IMR-90 (cell line): Measurements from ENCODE around the gene GOT1. TPM values are rescaled to one million over a fixed set of nuclear protein-coding genes. Genes with fewer than 3 reads are reported as not detected.

Source experiments
- ATAC-seq: fragments of 200-7000 bp; cut with Tn5 transposase; 2 replicates; pipeline ENCODE4 v1.9.1; 2020; ENCODE audit warnings: low read depth, mild to moderate bottlenecking, moderate library complexity
- BruUV-seq: library from RNA; stranded (reverse); fragments of 400-500 nt; replicated peaks from 2 replicates; lab custom pipeline; 2021; lab: Mats Ljungman, UMichigan
- CTCF ChIA-PET: fragments of 300-600 bp; formaldehyde crosslinking; extraction: SDS; loops from one replicate; lab custom pipeline; 2021; ENCODE audit warnings: antibody characterized with exemption; lab: Yijun Ruan, JAX
- POLR2A ChIA-PET: fragments of 300-600 bp; sonication (Branson Sonifier 250); formaldehyde crosslinking; loops from one replicate; lab custom pipeline; 2022; ENCODE audit warnings: antibody characterized with exemption; ENCODE audit not compliant: unreplicated experiment; lab: Charles Lee
- DNase-seq: peaks from one replicate; pipeline ENCODE4 v3.0.0; 2013
- H2AFZ ChIP-seq: replicated peaks from 2 replicates; pipeline ENCODE3; 2013; ENCODE audit warnings: low read length, mild to moderate bottlenecking; ENCODE audit not compliant: poor library complexity
- H2AK5ac ChIP-seq: 2 replicates; pipeline ENCODE4 v1.6.1; 2013; ENCODE audit warnings: low read depth, low read length, inconsistent platforms
- H2AK9ac ChIP-seq: replicated peaks from 2 replicates; pipeline ENCODE3; 2013; ENCODE audit warnings: mild to moderate bottlenecking, low read depth, low read length, moderate library complexity; ENCODE audit not compliant: poor library complexity
- H2BK120ac ChIP-seq: 2 replicates; pipeline ENCODE4 v1.6.1; 2013; ENCODE audit warnings: low read depth, low read length, inconsistent platforms
- H2BK15ac ChIP-seq: 3 replicates; pipeline ENCODE4 v1.6.1; 2013; ENCODE audit warnings: low read depth, low read length, inconsistent platforms
- H2BK20ac ChIP-seq: 2 replicates; pipeline ENCODE4 v1.6.1; 2013; ENCODE audit warnings: low read depth, mild to moderate bottlenecking, inconsistent platforms, low read length, moderate library complexity
- H2BK5ac ChIP-seq: 2 replicates; pipeline ENCODE4 v1.6.1; 2013; ENCODE audit warnings: mild to moderate bottlenecking, low read depth, low read length, inconsistent platforms; ENCODE audit not compliant: poor library complexity, severe bottlenecking
- H3K14ac ChIP-seq: replicated peaks from 2 replicates; pipeline ENCODE4 v1.6.1; 2013; ENCODE audit warnings: low read depth, low read length, inconsistent platforms
- H3K18ac ChIP-seq: 2 replicates; pipeline ENCODE4 v1.6.1; 2013; ENCODE audit warnings: low read depth, low read length, control low read depth
- H3K23ac ChIP-seq: 2 replicates; pipeline ENCODE4 v1.6.1; 2013; ENCODE audit warnings: low read depth, low read length, inconsistent platforms
- H3K27ac ChIP-seq: 2 replicates; pipeline ENCODE4 v1.5.1; 2013; ENCODE audit warnings: mild to moderate bottlenecking, control low read depth, low read length; ENCODE audit not compliant: insufficient read depth
- H3K27me3 ChIP-seq: 2 replicates; pipeline ENCODE4 v1.6.1; 2013; ENCODE audit warnings: low read length; ENCODE audit not compliant: control insufficient read depth, insufficient read depth
- H3K36me3 ChIP-seq: 2 replicates; pipeline ENCODE4 v1.6.1; 2013; ENCODE audit warnings: low read length, mixed read lengths; ENCODE audit not compliant: control insufficient read depth, insufficient read depth
- H3K4ac ChIP-seq: 2 replicates; pipeline ENCODE4 v1.6.1; 2013; ENCODE audit warnings: low read depth, low read length, inconsistent platforms
- H3K4me1 ChIP-seq: 2 replicates; pipeline ENCODE4 v1.6.1; 2013; ENCODE audit warnings: low read length, mixed read lengths; ENCODE audit not compliant: control insufficient read depth, insufficient read depth
- H3K4me2 ChIP-seq: 2 replicates; pipeline ENCODE4 v1.6.1; 2013; ENCODE audit warnings: low read depth, mild to moderate bottlenecking, control low read depth, low read length, moderate library complexity
- H3K4me3 ChIP-seq: 2 replicates; pipeline ENCODE4 v1.5.1; 2013; ENCODE audit warnings: low read depth, mild to moderate bottlenecking, control low read depth, low read length, moderate library complexity; ENCODE audit not compliant: insufficient read depth
- H3K56ac ChIP-seq: 2 replicates; pipeline ENCODE4 v1.6.1; 2013; ENCODE audit warnings: low read length, inconsistent platforms; ENCODE audit not compliant: insufficient read depth; ENCODE audit errors: extremely low read depth
- H3K79me1 ChIP-seq, 2 experiments: 2 replicates each; pipeline ENCODE4 v1.6.1; 2013; ENCODE audit warnings: low read length in 2 of 2, inconsistent platforms in 1 of 2, low read depth in 1 of 2
- H3K9ac ChIP-seq: 2 replicates; pipeline ENCODE4 v1.6.1; 2013; ENCODE audit warnings: low read depth, low read length, control low read depth
- H3K9me1 ChIP-seq: 2 replicates; pipeline ENCODE4 v1.6.1; 2013; ENCODE audit warnings: low read length, inconsistent platforms; ENCODE audit not compliant: insufficient read depth
- H3K9me3 ChIP-seq: 2 replicates; pipeline ENCODE4 v1.6.1; 2013; ENCODE audit warnings: low read length; ENCODE audit not compliant: control insufficient read depth, insufficient read depth
- H4K20me1 ChIP-seq: 2 replicates; pipeline ENCODE4 v1.6.1; 2013; ENCODE audit warnings: low read length, inconsistent platforms; ENCODE audit not compliant: insufficient read depth
- H4K5ac ChIP-seq: 2 replicates; pipeline ENCODE4 v1.6.1; 2013; ENCODE audit warnings: mild to moderate bottlenecking, low read depth, low read length, control low read depth
- H4K8ac ChIP-seq, 2 experiments: 2 replicates each; pipeline ENCODE4 v1.6.1; 2013; ENCODE audit warnings: low read depth in 2 of 2, low read length in 2 of 2, control low read depth in 1 of 2, inconsistent platforms in 1 of 2
- H4K91ac ChIP-seq: 2 replicates; pipeline ENCODE4 v1.6.1; 2013; ENCODE audit warnings: low read depth, low read length, inconsistent platforms; ENCODE audit not compliant: insufficient read depth
- BHLHE40 ChIP-seq: fragments of 150-350 bp; IDR thresholded peaks from 2 replicates; pipeline ENCODE4 v1.6.1; 2016; ENCODE audit warnings: mild to moderate bottlenecking, low read depth, low read length
- CEBPB ChIP-seq: IDR thresholded peaks from 2 replicates; pipeline ENCODE4 v1.6.1; 2012; ENCODE audit warnings: low read depth, low read length, improper control_type of control experiment
- CHD1 ChIP-seq: IDR thresholded peaks from 2 replicates; pipeline ENCODE4 v1.6.1; 2012; ENCODE audit warnings: low read depth, low read length, improper control_type of control experiment
- CTCF ChIP-seq: conservative IDR thresholded peaks from 2 replicates; pipeline ENCODE4 v1.5.1; 2012; ENCODE audit warnings: mild to moderate bottlenecking, low read depth, low read length, improper control_type of control experiment
- ELK1 ChIP-seq: fragments of 150-350 bp; IDR thresholded peaks from 2 replicates; pipeline ENCODE4 v1.6.1; 2016; ENCODE audit warnings: low read depth, mild to moderate bottlenecking, low read length, moderate library complexity, borderline replicate concordance
- FOS ChIP-seq: fragments of 150-350 bp; IDR thresholded peaks from 2 replicates; pipeline ENCODE4 v1.6.1; 2016; ENCODE audit warnings: low read depth, low read length
- MAFK ChIP-seq: IDR thresholded peaks from 2 replicates; pipeline ENCODE4 v1.6.1; 2012; ENCODE audit warnings: low read depth, low read length, improper control_type of control experiment
- MAZ ChIP-seq: IDR thresholded peaks from 2 replicates; pipeline ENCODE4 v1.6.1; 2012; ENCODE audit warnings: low read depth, mild to moderate bottlenecking, low read length, improper control_type of control experiment, moderate library complexity, borderline replicate concordance
- MXI1 ChIP-seq: IDR thresholded peaks from 2 replicates; pipeline ENCODE4 v1.6.1; 2012; ENCODE audit warnings: low read depth, mild to moderate bottlenecking, low read length, moderate library complexity, borderline replicate concordance
- NFE2L2 ChIP-seq: fragments of 150-350 bp; IDR thresholded peaks from 2 replicates; pipeline ENCODE4 v1.6.1; 2016; ENCODE audit warnings: low read depth, mild to moderate bottlenecking, low read length
- POLR2A ChIP-seq: IDR thresholded peaks from 2 replicates; pipeline ENCODE4 v1.6.1; 2012; ENCODE audit warnings: mild to moderate bottlenecking, low read depth, low read length
- RAD21 ChIP-seq: IDR thresholded peaks from 2 replicates; pipeline ENCODE4 v1.6.1; 2012; ENCODE audit warnings: low read length, improper control_type of control experiment
- RCOR1 ChIP-seq: IDR thresholded peaks from 2 replicates; pipeline ENCODE4 v1.6.1; 2012; ENCODE audit warnings: mild to moderate bottlenecking, low read length, improper control_type of control experiment; ENCODE audit not compliant: insufficient replicate concordance
- RFX5 ChIP-seq: IDR thresholded peaks from 2 replicates; pipeline ENCODE4 v1.8.0; 2012; ENCODE audit warnings: low read depth, mild to moderate bottlenecking, low read length, moderate library complexity
- SMC3 ChIP-seq: fragments of 150-350 bp; IDR thresholded peaks from 2 replicates; pipeline ENCODE4 v1.6.1; 2016; ENCODE audit warnings: low read depth, mild to moderate bottlenecking, antibody characterized with exemption, low read length, moderate library complexity
- USF2 ChIP-seq: fragments of 150-350 bp; IDR thresholded peaks from 2 replicates; pipeline ENCODE4 v1.6.1; 2017; ENCODE audit warnings: mild to moderate bottlenecking, antibody characterized with exemption, low read length, low read depth
- WGBS, 2 experiments: methylation state at CpG; one replicate each; pipeline versions ENCODE4 v1.1.5 to v1.1.7; 2013; ENCODE audit warnings: missing lambda C conversion rate in 2 of 2; ENCODE audit not compliant: insufficient read length in 1 of 2; ENCODE audit errors: extremely low coverage in 2 of 2; 5-methylcytosine and 5-hydroxymethylcytosine counted together
- dilution Hi-C: fragments of 300-500 bp; cut with HindIII; formaldehyde crosslinking; loops from one replicate; pipeline ENCODE4 v1.14.3; 2018; ENCODE audit warnings: low sequenced_read_pairs; ENCODE audit not compliant: unreplicated experiment
- in situ Hi-C: fragments of 300-500 bp; cut with MboI; formaldehyde crosslinking; loops from 3 replicates; pipeline ENCODE4 v1.14.3; 2019; ENCODE audit warnings: low sequenced_read_pairs, inconsistent platforms, mixed read lengths
- intact Hi-C: fragments of 100-400 bp; cut with micrococcal nuclease; formaldehyde crosslinking; loops from 2 replicates; pipeline ENCODE4 v1.10.0; 2022
- polyA plus RNA-seq, 3 experiments: library from polyadenylated mRNA; depleted of rRNA; stranded (reverse); fragments of >200 nt; gene quantifications; 2 replicates each; pipeline ENCODE4 v1.2.3, GENCODE V29; 2012; ENCODE audit warnings: low replicate concordance in 1 of 3
- total RNA-seq: library from RNA; depleted of rRNA; stranded (reverse); fragments of >200 nt; gene quantifications from 2 replicates; pipeline ENCODE4 v1.2.3, GENCODE V29; 2012

GOT1 gene
- total and polyA plus RNA-seq, 2 of the 4 experiments (the other 2 are of a cell fraction): 29.4 to 46.1 TPM

GRCh38 chr10:99460070-99460469 lies 29.6 kb upstream of the GOT1 start:
- no peak overlapping the region for H4K8ac ChIP-seq
- H2BK15ac ChIP-seq: no peak overlapping the region
- ChIA-PET CTCF (no interaction called here), POLR2A (no interaction called here)
- no peaks in the 10 kb centered on the region for H3K9me3 ChIP-seq
- peaks cover 6% of the 10 kb centered on the region for H3K4me1 ChIP-seq
- TF ChIP-seq RCOR1: no peak
- TF ChIP-seq RFX5: no peak
- no peak for TF ChIP-seq CHD1
- TF ChIP-seq CEBPB: no peak
- no peak for TF ChIP-seq NFE2L2
- TF ChIP-seq ELK1: no peak
- no peak for TF ChIP-seq RAD21
- no peak for TF ChIP-seq MAFK
- TF ChIP-seq FOS: no peak
- TF ChIP-seq BHLHE40: no peak
- no peak for TF ChIP-seq CTCF
- TF ChIP-seq MAZ: no peak
- TF ChIP-seq USF2: no peak
- no peak for TF ChIP-seq POLR2A
- no peak for TF ChIP-seq SMC3
- TF ChIP-seq MXI1: no peak
- no peak for DNase-seq
- no peak overlapping the region for H3K23ac ChIP-seq
- H3K18ac ChIP-seq: no peak overlapping the region
- no peak overlapping the region for H3K27ac ChIP-seq
- no peak overlapping the region for H4K5ac ChIP-seq
- H3K79me1 ChIP-seq: no peaks in the 10 kb centered on the region
- intact Hi-C loops: no loop called here
- no peak overlapping the region for H2AK5ac ChIP-seq
- no peak overlapping the region for H3K9ac ChIP-seq
- no peak overlapping the region for H2BK20ac ChIP-seq
- H4K91ac ChIP-seq: no peak overlapping the region
- no peaks in the 10 kb centered on the region for H4K20me1 ChIP-seq
- no peak overlapping the region for H2BK5ac ChIP-seq
- H2BK120ac ChIP-seq: no peak overlapping the region
- H3K14ac ChIP-seq: no peak overlapping the region
- H3K4ac ChIP-seq: no peak overlapping the region
- H3K4me3 ChIP-seq: no peak overlapping the region
- no peak for ATAC-seq
- H3K56ac ChIP-seq: no peak overlapping the region
- no peaks in the 10 kb centered on the region for H3K36me3 ChIP-seq
- no peak overlapping the region for H2AFZ ChIP-seq
- in situ Hi-C loops: no loop called here
- no peaks in the 10 kb centered on the region for H3K9me1 ChIP-seq
- 83% methylated on average over 1 of the region's 5 CpGs; no CpG with 5 or more reads in 1 of the 2 experiments for WGBS, 2 experiments
- dilution Hi-C loops: no loop called here
- no peak overlapping the region for H2AK9ac ChIP-seq
- H3K27me3 ChIP-seq: peaks cover 3% of the 10 kb centered on the region
- no peak overlapping the region for H3K4me2 ChIP-seq
- no TSS peak for BruUV-seq
